MCF 10A (cell line): Measurements from ENCODE around the gene MGAT3. TPM values are rescaled to one million over a fixed set of nuclear protein-coding genes. Genes with fewer than 3 reads are reported as not detected.

ENCODE experiments used
- BruUV-seq: library from RNA; stranded (reverse); fragments of 400-500 nt; replicated peaks from 2 replicates; lab custom pipeline; 2021; lab: Mats Ljungman, UMichigan
- CTCF ChIA-PET: fragments of 300-600 bp; sonication (Branson Sonifier 250); formaldehyde crosslinking; extraction: SDS; loops from one replicate; lab custom pipeline; 2021; ENCODE audit warnings: antibody characterized with exemption, inconsistent platforms; lab: Yijun Ruan, JAX
- POLR2A ChIA-PET: fragments of 300-600, 350-650 bp; sonication (Branson Sonifier 250); formaldehyde crosslinking; extraction: SDS; loops from one replicate; lab custom pipeline; 2020; ENCODE audit warnings: antibody characterized with exemption, inconsistent platforms; lab: Yijun Ruan, JAX
- DNase-seq: peaks from one replicate; pipeline ENCODE4 v3.0.0-alpha.2; 2018; ENCODE audit not compliant: unreplicated experiment
- H3K27ac Mint-ChIP-seq: one replicate; pipeline ENCODE4 v1.8.0; 2022; ENCODE audit warnings: mild to moderate bottlenecking, low read depth, mixed read lengths; ENCODE audit not compliant: unreplicated experiment
- H3K27me3 Mint-ChIP-seq: one replicate; pipeline ENCODE4 v1.8.0; 2022; ENCODE audit warnings: mixed read lengths; ENCODE audit not compliant: insufficient read depth, unreplicated experiment
- H3K36me3 Mint-ChIP-seq: one replicate; pipeline ENCODE4 v1.8.0; 2022; ENCODE audit warnings: mild to moderate bottlenecking, moderate library complexity, mixed read lengths; ENCODE audit not compliant: insufficient read depth, unreplicated experiment
- H3K4me1 Mint-ChIP-seq: one replicate; pipeline ENCODE4 v1.8.0; 2022; ENCODE audit warnings: mixed read lengths; ENCODE audit not compliant: insufficient read depth, unreplicated experiment
- H3K4me3 Mint-ChIP-seq: one replicate; pipeline ENCODE4 v1.8.0; 2022; ENCODE audit warnings: mild to moderate bottlenecking, moderate library complexity, mixed read lengths; ENCODE audit not compliant: unreplicated experiment
- H3K9me3 Mint-ChIP-seq: one replicate; pipeline ENCODE4 v1.8.0; 2022; ENCODE audit warnings: mixed read lengths; ENCODE audit not compliant: unreplicated experiment
- intact Hi-C: fragments of 100-400 bp; cut with micrococcal nuclease; formaldehyde crosslinking; loops from 2 replicates; pipeline ENCODE4 v1.14.1; 2022
- total RNA-seq: library from RNA; stranded (reverse); gene quantifications from 2 replicates; pipeline ENCODE4 v1.2.3, GENCODE V29; 2022
- TF ChIP-seq, protein P1 (sequence below): fragments of 200-600 bp; IDR thresholded peaks from one replicate; pipeline ENCODE4 v1.8.0; 2022; ENCODE audit warnings: antibody characterized with exemption, mild to moderate bottlenecking; ENCODE audit not compliant: unreplicated experiment

The MGAT3 gene
- total RNA-seq, 1 experiment from 2014 or later = not detected

DNA sequence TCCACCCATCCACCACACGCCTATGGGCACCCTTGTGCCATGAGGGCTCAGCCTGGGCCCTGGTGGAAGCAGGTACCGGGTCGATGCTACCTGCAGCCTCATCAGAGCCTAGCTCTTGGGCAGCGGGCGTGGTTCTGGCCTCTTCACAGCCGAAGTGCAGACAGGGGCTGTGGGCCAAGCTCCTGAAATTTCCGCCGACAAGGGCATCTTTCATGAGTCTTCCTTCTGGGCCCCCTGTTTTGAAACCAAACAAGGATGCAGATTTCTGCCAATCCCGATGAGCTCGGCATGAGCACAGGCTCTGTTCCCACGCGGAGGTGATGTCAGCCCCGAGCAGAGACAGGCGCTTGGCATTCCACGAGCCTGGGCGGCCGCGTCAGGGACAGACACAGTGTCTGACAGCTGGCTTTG, 22.6 kb upstream of the MGAT3 start:
- no TSS peak for BruUV-seq
- peaks cover 5% of the 10 kb centered on the region for H3K4me1 Mint-ChIP-seq
- no peak for DNase-seq

GRCh38 chr22:39434721-39435120, 22.1 kb upstream of the MGAT3 start:
- no TSS peak for BruUV-seq
- H3K27me3 Mint-ChIP-seq = no peaks in the 10 kb centered on the region
- TF ChIP-seq, protein P1, sequence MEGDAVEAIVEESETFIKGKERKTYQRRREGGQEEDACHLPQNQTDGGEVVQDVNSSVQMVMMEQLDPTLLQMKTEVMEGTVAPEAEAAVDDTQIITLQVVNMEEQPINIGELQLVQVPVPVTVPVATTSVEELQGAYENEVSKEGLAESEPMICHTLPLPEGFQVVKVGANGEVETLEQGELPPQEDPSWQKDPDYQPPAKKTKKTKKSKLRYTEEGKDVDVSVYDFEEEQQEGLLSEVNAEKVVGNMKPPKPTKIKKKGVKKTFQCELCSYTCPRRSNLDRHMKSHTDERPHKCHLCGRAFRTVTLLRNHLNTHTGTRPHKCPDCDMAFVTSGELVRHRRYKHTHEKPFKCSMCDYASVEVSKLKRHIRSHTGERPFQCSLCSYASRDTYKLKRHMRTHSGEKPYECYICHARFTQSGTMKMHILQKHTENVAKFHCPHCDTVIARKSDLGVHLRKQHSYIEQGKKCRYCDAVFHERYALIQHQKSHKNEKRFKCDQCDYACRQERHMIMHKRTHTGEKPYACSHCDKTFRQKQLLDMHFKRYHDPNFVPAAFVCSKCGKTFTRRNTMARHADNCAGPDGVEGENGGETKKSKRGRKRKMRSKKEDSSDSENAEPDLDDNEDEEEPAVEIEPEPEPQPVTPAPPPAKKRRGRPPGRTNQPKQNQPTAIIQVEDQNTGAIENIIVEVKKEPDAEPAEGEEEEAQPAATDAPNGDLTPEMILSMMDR = no peak
- peaks cover 10% of the 10 kb centered on the region for H3K36me3 Mint-ChIP-seq
- H3K4me3 Mint-ChIP-seq = no peak overlapping the region
- no peaks in the 10 kb centered on the region for H3K9me3 Mint-ChIP-seq
- no peak for DNase-seq
- ChIA-PET POLR2A (interaction anchor here (1.9 kb wide), 1 partner anchor 35 kb away, joined by 4 read pairs; the partner anchor contains the start of gene TAB1), CTCF (no interaction called here)
- H3K4me1 Mint-ChIP-seq = peaks cover 8% of the 10 kb centered on the region
- intact Hi-C loops = no loop called here
- H3K27ac Mint-ChIP-seq = no peak overlapping the region

More for the DNA sequence above, 22.6 kb upstream of the MGAT3 start:
- POLR2A ChIA-PET = interaction anchor here (1.9 kb wide), 1 partner anchor 34 kb away, joined by 4 read pairs; the partner anchor contains the start of gene TAB1
- no peak overlapping the region for H3K4me3 Mint-ChIP-seq
- peaks cover 10% of the 10 kb centered on the region for H3K36me3 Mint-ChIP-seq
- H3K27ac Mint-ChIP-seq = no peak overlapping the region
- CTCF ChIA-PET = interaction anchor here (0.8 kb wide), 1 partner anchor 60 kb away, joined by 3 read pairs; no protein-coding TSS in a partner anchor
- intact Hi-C loops = no loop called here
- TF ChIP-seq, protein P1 = no peak
- H3K9me3 Mint-ChIP-seq = no peaks in the 10 kb centered on the region
- H3K27me3 Mint-ChIP-seq = no peaks in the 10 kb centered on the region

GRCh38 chr22:39435616-39436015, 21.2 kb upstream of the MGAT3 start:
- intact Hi-C loops = no loop called here
- H3K4me3 Mint-ChIP-seq = no peak overlapping the region
- peaks cover 8% of the 10 kb centered on the region for H3K4me1 Mint-ChIP-seq
- peaks cover 7% of the 10 kb centered on the region for H3K36me3 Mint-ChIP-seq
- TF ChIP-seq, protein P1 = no peak
- H3K9me3 Mint-ChIP-seq = no peaks in the 10 kb centered on the region
- CTCF ChIA-PET = no interaction called here
- no peak overlapping the region for H3K27ac Mint-ChIP-seq
- H3K27me3 Mint-ChIP-seq = no peaks in the 10 kb centered on the region
- no peak for DNase-seq
- POLR2A ChIA-PET = interaction anchor here (1.9 kb wide), 1 partner anchor 36 kb away, joined by 4 read pairs; the partner anchor contains the start of gene TAB1
- no TSS peak for BruUV-seq

DNA sequence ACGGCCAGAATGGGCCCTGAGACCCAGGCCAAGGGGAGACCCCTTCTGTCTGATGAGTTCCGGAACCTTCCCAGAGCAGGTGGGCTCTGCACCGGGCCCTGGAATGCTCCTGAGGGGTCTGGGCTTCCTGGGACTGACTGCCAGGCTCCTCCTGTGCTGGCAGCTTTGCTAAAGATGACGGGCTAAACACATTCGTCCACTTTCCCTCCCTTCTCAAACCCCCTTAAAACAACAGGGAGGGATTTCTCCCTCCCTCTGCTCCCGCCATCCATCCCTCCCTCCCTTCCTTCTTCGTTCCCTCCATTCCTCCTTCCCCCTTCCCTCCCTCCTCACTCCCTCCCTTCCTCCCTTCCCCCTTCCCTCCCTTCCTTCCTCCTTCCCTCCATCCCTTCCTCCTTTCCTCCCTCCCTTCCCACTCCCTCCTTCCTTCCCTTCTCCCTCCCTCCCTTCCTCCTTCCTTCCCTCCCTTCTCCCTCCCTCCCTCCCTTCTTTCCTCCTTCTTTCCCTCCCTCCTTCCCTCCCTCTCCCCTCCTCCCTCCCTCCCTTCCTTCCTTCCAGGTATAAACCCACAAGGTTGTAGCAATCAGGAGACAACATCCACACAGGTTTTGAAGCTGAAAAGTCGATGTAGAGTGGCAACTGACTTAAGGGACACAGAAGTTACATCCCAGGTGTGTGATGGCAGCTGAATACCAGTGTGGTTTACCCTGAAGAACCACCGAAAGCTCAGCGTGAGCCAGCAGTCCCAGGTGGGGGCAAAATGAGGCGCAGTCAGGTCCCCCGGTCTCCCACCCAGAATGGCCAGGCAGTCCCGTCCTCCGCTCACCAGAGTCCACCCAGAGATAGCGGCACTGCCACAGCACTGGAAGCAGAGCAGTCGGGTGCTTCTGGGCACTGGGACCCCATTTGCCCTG, 18.8 kb upstream of the MGAT3 start:
- ChIA-PET POLR2A (interaction anchor here (0.6 to 0.7 kb wide), 2 partner anchors 79 to 91 kb away, joined by 3 read pairs; no protein-coding TSS in a partner anchor), CTCF (interaction anchor here (0.7 to 1.1 kb wide), 2 partner anchors 29 to 262 kb away, joined by 3 to 4 read pairs; no protein-coding TSS in a partner anchor)
- Mint-ChIP-seq H3K36me3 (no peaks in the 10 kb centered on the region), H3K4me3 (no peak overlapping the region), H3K9me3 (no peaks in the 10 kb centered on the region), H3K27me3 (no peaks in the 10 kb centered on the region), H3K4me1 (peaks cover 8% of the 10 kb centered on the region), H3K27ac (peak overlapping the region; percentile 7)
- TF ChIP-seq, protein P1 = no peak
- DNase-seq = no peak
- intact Hi-C loops = no loop called here
- no TSS peak for BruUV-seq
